Sigmoid colon (tissue), 7 donors: ENCODE data around the gene SCMH1. TPM values are rescaled to one million over a fixed set of nuclear protein-coding genes. Genes with fewer than 3 reads are reported as not detected.

ENCODE experiments used
- DNase-seq: peaks from one replicate; pipeline ENCODE4 v3.0.0-alpha.2; 2019
- H3K27ac ChIP-seq, 4 donors: fragments of 200-600 bp; sonication (generic); one replicate each; pipeline ENCODE4 v1.5.1; 2016 to 2019; ENCODE audit warnings: mild to moderate bottlenecking in 1 of 4
- H3K27me3 ChIP-seq, 3 donors: fragments of 200-600 bp; sonication (generic); one replicate each; pipeline ENCODE4 v1.5.1; 2019; ENCODE audit warnings: mild to moderate bottlenecking in 1 of 3
- H3K36me3 ChIP-seq, 4 donors: fragments of 200-600 bp; sonication (generic); one replicate each; pipeline ENCODE4 v1.5.1; 2016 to 2019
- H3K4me1 ChIP-seq, 4 donors: fragments of 200-600 bp; sonication (generic); one replicate each; pipeline ENCODE4 v1.5.1; 2017 to 2019
- H3K4me3 ChIP-seq, 4 donors: fragments of 200-600 bp; sonication (generic); one replicate each; pipeline ENCODE4 v1.5.1; 2017 to 2019; ENCODE audit warnings: mild to moderate bottlenecking in 2 of 4, moderate library complexity in 1 of 4
- H3K9me3 ChIP-seq, 4 donors: fragments of 200-600 bp in 3 of 4; sonication (generic) in 3 of 4; one replicate each; pipeline versions ENCODE4 v1.5.1 to v1.6.1; 2013 to 2019
- EP300 ChIP-seq, 4 donors: sonication (generic); formaldehyde crosslinking; IDR thresholded peaks; one replicate each; pipeline ENCODE4 v1.6.1; 2017; ENCODE audit warnings: antibody characterized with exemption in 4 of 4
- POLR2A ChIP-seq, 2 donors: fragments of 450-650 bp; IDR thresholded peaks; one replicate each; pipeline ENCODE4 v1.6.1; 2016; ENCODE audit warnings: antibody characterized with exemption in 2 of 2, mild to moderate bottlenecking in 2 of 2, moderate library complexity in 2 of 2
- POLR2AphosphoS5 ChIP-seq, 4 donors: sonication (generic); formaldehyde crosslinking; IDR thresholded peaks; one replicate each; pipeline ENCODE4 v1.6.1; 2017; ENCODE audit warnings: antibody characterized with exemption in 4 of 4
- whole genome bisulfite sequencing, 2 donors: extraction: QIAGEN DNeasy Blood & Tissue Kit; methylation state at CpG; one replicate each; pipeline ENCODE4 v1.1.7; 2013; 5-methylcytosine and 5-hydroxymethylcytosine counted together
- intact Hi-C: fragments of 100-400 bp; cut with DNase I; formaldehyde crosslinking; loops from one replicate; pipeline ENCODE4 v1.15.1; 2023
- polyA plus RNA-seq, 3 donors: library from polyadenylated mRNA; stranded (reverse); fragments of 200-250 nt; gene quantifications; one replicate each; pipeline ENCODE4 v1.2.3, GENCODE V29; 2013
- total RNA-seq, 4 donors: library from RNA; depleted of rRNA; stranded (reverse); fragments of >200 nt; gene quantifications; one replicate each; pipeline ENCODE4 v1.1.0, GENCODE V29; 2016
- TF ChIP-seq, protein P1 (sequence below), 4 experiments: fragments of 450-650 bp in 3 of 4; fragments of 200-600 bp in 1 of 4; IDR thresholded peaks; one replicate each; pipeline ENCODE4 v1.5.1; 2016 to 2019; ENCODE audit warnings: antibody characterized with exemption in 4 of 4, mild to moderate bottlenecking in 3 of 4, moderate library complexity in 2 of 4
- donor health status: healthy with polysubstance abuse.
- donor health status: Bipolar disorder and iron deficiency.
- donor health status: healthy.

SCMH1 gene
- total and polyA plus RNA-seq, 7 donors, result 10.2 to 95.8 (median 52.4) TPM

DNA sequence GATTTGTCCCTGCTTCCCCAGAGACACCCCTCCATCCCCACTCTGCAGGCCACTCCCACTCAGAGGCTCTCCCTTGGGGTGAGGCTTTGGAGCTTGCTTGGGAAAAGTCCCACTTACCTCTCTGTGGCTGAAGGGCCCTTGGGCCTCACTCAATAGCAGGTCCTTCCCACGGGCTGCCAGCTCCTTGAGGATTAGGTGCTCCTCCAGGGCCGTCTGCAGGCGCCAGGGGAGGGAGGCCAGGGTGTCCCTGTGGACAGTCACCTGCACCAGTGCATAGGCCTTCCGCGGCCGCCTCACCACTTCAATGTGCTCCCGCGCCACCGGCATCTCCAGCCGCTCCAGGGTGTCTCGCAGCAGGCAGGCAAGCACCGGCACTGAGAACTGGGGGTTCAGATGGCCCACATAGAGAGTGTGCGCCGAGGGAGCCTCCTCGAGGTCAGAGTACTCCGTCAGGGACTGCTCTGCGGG is 222.0 kb downstream of the SCMH1 start:
- H3K36me3 ChIP-seq, result peaks cover 0 to 38% (median 18%) of the 10 kb centered on the region in 4 donors

DNA sequence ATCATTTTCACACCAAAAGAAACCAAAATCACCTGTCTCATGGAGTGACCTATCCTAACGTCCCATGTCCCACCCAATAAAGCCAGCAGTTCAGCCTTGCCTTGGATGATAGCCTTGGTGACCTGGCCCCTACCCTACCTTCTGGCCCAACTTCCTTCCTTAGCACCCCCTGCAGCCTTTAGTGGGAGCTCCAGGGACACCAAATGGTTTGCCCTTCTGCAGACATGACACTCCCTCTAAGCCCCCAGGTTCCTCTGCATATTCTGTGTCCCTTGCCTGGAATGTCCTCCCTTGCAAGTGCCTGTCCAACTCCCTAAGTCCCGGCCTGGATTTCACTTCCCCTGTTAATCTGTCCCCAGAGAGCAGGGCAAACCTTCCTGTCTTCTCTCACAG is 222.8 kb downstream of the SCMH1 start:
- DNase-seq, result no peak
- Histone ChIP-seq H3K27ac (no peak overlapping the region), H3K36me3 (peaks cover 0 to 35% (median 18%) of the 10 kb centered on the region in 4 donors), H3K4me3 (no peak overlapping the region), H3K27me3 (no peaks in the 10 kb centered on the region), H3K9me3 (no peaks in the 10 kb centered on the region), H3K4me1 (peaks cover 0 to 26% (median 11%) of the 10 kb centered on the region in 4 donors)
- intact Hi-C loops, result no loop called here
- 72 to 80% methylated on average over 2 of the region's 2 CpGs for WGBS, 2 donors
- TF ChIP-seq, protein P1, sequence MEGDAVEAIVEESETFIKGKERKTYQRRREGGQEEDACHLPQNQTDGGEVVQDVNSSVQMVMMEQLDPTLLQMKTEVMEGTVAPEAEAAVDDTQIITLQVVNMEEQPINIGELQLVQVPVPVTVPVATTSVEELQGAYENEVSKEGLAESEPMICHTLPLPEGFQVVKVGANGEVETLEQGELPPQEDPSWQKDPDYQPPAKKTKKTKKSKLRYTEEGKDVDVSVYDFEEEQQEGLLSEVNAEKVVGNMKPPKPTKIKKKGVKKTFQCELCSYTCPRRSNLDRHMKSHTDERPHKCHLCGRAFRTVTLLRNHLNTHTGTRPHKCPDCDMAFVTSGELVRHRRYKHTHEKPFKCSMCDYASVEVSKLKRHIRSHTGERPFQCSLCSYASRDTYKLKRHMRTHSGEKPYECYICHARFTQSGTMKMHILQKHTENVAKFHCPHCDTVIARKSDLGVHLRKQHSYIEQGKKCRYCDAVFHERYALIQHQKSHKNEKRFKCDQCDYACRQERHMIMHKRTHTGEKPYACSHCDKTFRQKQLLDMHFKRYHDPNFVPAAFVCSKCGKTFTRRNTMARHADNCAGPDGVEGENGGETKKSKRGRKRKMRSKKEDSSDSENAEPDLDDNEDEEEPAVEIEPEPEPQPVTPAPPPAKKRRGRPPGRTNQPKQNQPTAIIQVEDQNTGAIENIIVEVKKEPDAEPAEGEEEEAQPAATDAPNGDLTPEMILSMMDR (IDR thresholded peaks at IDR 0.05), result no peak
- TF ChIP-seq POLR2AphosphoS5 (IDR thresholded peaks at IDR 0.05) (no peak), POLR2A (IDR thresholded peaks at IDR 0.05) (no peak), EP300 (IDR thresholded peaks at IDR 0.05) (no peak)

More for the DNA sequence above, 222.0 kb downstream of the SCMH1 start:
- 91 to 95% methylated on average over 17 of the region's 17 CpGs for WGBS, 2 donors
- TF ChIP-seq POLR2AphosphoS5 (IDR thresholded peaks at IDR 0.05), result no peak
- no peak for TF ChIP-seq EP300 (IDR thresholded peaks at IDR 0.05)
- TF ChIP-seq, protein P1 (IDR thresholded peaks at IDR 0.05), result no peak
- TF ChIP-seq POLR2A (IDR thresholded peaks at IDR 0.05), result no peak
- Histone ChIP-seq H3K27me3 (no peaks in the 10 kb centered on the region), H3K4me3 (no peak overlapping the region), H3K4me1 (peaks cover 0 to 19% (median 9%) of the 10 kb centered on the region in 4 donors), H3K9me3 (no peaks in the 10 kb centered on the region), H3K27ac (no peak overlapping the region)
- DNase-seq, result no peak
- intact Hi-C loops, result loop anchor here (10.0 kb wide), 1 partner anchor 215 kb away; no protein-coding TSS in a partner anchor

DNA sequence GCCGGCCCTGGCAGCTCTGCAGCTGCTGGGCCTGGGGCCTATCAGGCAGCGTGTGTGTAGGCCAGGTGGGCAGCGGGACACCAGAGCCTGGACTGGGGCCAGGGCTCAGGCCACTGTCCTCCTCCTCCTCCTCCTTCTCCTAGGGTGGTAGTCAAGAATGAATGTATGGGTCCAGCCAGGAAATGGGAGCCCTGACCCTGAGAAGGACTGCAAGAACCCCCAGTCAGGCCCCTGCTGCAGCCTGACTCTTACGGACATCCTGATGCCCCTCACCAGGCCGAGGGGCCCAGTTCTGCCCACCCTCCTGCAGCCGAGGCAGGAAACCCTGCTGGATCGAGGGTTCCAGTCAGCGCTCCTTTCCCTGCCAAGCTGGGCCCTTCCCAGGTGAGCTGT is 224.1 kb downstream of the SCMH1 start:
- Histone ChIP-seq H3K4me1 (peaks cover 0 to 26% (median 16%) of the 10 kb centered on the region in 4 donors), H3K9me3 (no peaks in the 10 kb centered on the region), H3K27me3 (no peaks in the 10 kb centered on the region), H3K4me3 (no peak overlapping the region), H3K27ac (no peak overlapping the region), H3K36me3 (peaks cover 0 to 49% (median 18%) of the 10 kb centered on the region in 4 donors)
- WGBS, 2 donors, result 95 to 96% methylated on average over 8 of the region's 8 CpGs
- intact Hi-C loops, result no loop called here
- TF ChIP-seq POLR2AphosphoS5 (IDR thresholded peaks at IDR 0.05) (peak in 1 of 4 donors; percentile 2), POLR2A (IDR thresholded peaks at IDR 0.05) (no peak)
- no peak for DNase-seq

DNA sequence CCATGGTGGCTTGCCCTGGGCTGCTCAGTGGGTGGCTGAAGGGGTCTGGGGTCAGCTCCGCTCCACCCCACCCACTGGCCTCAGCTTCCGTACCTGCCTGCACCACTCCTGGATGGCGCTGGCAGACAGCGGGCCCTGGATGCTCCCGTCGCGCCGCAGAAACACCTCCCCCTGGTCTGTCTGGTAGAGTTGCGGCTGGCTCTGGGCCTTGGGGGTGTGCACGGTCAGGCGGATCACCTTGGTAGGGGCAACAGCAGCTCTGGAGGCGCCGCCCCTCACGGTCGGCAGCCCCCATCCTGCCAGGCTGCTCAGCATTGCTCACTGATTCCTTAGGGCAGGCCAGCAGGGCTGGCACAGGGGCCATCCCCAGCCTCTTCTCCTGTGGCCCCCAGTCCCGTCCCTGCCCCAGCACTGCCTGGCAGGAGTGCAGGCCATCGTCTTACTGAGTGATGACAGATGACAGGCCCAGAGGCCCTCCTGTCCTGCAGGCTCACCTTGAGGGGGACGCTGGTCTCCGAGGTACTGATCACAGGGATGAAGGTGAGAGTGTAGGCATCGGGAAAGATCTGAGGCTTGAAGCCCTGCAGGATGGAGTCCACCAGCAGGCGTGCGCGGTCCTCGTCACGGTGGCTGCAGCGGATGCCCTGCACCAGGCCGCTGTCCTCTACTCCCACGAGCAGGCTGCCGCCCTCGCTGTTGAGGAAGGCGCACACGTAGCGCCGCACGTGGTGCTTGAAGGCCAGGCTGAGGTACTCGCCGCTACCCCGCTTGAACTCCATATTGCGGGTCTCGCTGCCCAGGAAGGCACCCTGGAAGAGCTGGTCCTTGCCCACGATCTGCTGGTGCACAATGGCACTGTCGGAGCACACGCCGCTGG is 224.7 kb downstream of the SCMH1 start:
- Histone ChIP-seq H3K27me3 (no peaks in the 10 kb centered on the region), H3K9me3 (no peaks in the 10 kb centered on the region), H3K4me1 (peaks cover 0 to 26% (median 16%) of the 10 kb centered on the region in 4 donors), H3K4me3 (no peak overlapping the region), H3K27ac (no peak overlapping the region), H3K36me3 (peaks cover 0 to 55% (median 21%) of the 10 kb centered on the region in 4 donors)
- intact Hi-C loops, result no loop called here
- DNase-seq, result no peak
- WGBS, 2 donors, result 96 to 97% methylated on average over 44 of the region's 44 CpGs
- peak in 1 of 4 donors; percentile 29 for TF ChIP-seq POLR2AphosphoS5 (IDR thresholded peaks at IDR 0.05)
- TF ChIP-seq, protein P1 (IDR thresholded peaks at IDR 0.05), result no peak

DNA sequence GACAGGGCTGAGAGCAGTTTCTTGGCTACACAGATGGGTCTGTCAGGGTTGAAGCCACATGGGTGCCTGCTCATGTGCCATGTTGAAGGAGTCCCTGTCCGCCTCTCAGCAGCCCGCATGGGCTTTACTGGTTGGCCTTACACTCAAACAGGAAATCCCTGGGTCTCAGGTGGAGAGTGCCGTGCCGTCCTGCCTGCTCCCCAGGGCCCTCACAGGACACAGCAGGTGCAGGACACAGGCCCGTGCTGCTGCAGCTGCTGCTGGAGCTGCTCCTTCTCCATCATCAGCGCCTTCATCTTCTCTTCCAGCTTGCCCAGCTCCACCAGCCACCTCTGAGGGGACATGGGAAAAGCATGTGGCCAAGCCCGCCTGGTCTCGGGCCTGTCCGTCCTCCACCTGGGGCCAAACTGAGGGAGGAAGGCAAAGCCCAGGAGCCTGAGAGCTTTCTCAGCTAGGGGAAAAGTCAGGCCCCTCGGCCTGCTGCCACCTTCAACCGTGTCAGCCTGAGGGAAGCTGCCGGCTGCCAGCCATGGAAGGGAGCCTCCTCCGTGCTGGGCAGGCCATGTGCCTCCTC is 226.1 kb downstream of the SCMH1 start:
- WGBS, 2 donors, result 78 to 93% methylated on average over 13 of the region's 13 CpGs
- Histone ChIP-seq H3K27me3 (no peaks in the 10 kb centered on the region), H3K36me3 (peaks cover 0 to 67% (median 28%) of the 10 kb centered on the region in 4 donors), H3K4me3 (no peak overlapping the region), H3K27ac (no peak overlapping the region), H3K9me3 (no peaks in the 10 kb centered on the region), H3K4me1 (peaks cover 0 to 17% (median 7%) of the 10 kb centered on the region in 4 donors)
- TF ChIP-seq POLR2AphosphoS5 (IDR thresholded peaks at IDR 0.05) (no peak), POLR2A (IDR thresholded peaks at IDR 0.05) (no peak), EP300 (IDR thresholded peaks at IDR 0.05) (no peak)
- TF ChIP-seq, protein P1 (IDR thresholded peaks at IDR 0.05), result no peak
- intact Hi-C loops, result no loop called here
- no peak for DNase-seq
